Measurements from ENCODE around the gene PHLDA3.
"Not testable (repeated sequence)": the region's sequence is repeated elsewhere in the genome, so short reads cannot be mapped to it uniquely, and the experiment has no call there.

Gene PHLDA3

DNA sequence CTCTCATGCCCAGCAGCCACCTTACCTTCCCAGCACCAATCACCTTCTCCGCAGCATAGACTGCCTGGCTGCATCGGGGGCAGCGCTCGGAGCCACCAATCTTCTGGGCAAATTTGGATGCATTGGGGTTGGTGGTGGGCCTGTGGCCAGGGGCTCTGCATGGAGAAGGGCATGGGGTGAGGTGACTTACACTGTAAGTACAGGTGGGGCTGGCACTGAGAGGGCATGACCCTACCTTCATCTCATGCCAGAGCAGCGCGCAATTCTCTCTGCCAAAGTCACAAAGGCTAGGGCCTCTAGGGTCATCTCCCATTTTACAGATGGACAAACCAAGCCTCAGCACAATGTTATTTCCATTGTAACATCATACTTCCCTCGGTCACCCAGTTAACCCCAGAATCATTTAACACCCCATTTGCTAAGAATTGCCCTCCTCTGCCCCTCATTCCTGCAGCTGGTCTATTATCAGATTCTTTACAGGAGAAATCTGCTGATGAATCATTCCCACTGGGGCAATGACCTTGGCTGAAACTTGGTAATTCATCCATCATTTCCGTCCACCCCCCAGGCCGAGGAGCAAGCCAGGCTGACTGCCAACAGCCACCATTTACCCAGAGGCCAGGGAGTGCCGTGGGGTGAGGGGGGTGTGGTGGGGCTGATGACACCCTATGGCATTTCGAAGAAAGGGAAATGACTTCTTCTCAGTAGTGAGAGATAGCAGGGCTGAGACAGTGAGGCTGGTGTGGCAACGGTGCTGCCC is 20.0 kb upstream of the PHLDA3 start:
- no peak overlapping the region for H2AFZ ChIP-seq (ENCODE audit: low read depth, low read length)
- H3K9me3 ChIP-seq (ENCODE audit: low read length), result no peaks in the 10 kb centered on the region
- no peak overlapping the region for H3K4me3 ChIP-seq (ENCODE audit: low read length)
- no peaks in the 10 kb centered on the region for H3K27me3 ChIP-seq (ENCODE audit: insufficient read depth, low read length)
- no peaks in the 10 kb centered on the region for H3K36me3 ChIP-seq (ENCODE audit: insufficient read depth, low read length)
- H3K4me1 ChIP-seq (ENCODE audit: insufficient read depth, low read length), result no peaks in the 10 kb centered on the region

DNA sequence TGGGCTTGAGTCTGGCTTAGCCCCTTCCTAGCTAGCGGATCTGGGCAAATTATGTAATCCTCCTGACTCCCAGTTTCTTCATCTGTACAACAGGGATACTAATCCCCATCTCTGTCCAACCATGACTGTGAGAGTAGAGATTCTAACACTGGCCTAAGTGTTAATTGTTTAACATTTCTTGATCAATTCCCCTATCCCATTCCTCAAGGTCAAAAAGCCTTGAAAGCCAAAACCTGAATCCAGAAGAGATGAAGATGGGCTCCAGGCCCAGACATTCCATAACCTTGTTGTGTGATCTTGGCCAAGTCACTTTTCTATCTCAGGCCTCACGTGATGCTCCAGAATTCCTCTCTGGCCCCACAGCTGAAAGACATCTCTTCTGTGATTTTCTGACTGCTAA is 18.8 kb upstream of the PHLDA3 start:
- H2AFZ ChIP-seq (ENCODE audit: low read depth, low read length), result no peak overlapping the region
- no peaks in the 10 kb centered on the region for H3K4me1 ChIP-seq (ENCODE audit: insufficient read depth, low read length)

DNA sequence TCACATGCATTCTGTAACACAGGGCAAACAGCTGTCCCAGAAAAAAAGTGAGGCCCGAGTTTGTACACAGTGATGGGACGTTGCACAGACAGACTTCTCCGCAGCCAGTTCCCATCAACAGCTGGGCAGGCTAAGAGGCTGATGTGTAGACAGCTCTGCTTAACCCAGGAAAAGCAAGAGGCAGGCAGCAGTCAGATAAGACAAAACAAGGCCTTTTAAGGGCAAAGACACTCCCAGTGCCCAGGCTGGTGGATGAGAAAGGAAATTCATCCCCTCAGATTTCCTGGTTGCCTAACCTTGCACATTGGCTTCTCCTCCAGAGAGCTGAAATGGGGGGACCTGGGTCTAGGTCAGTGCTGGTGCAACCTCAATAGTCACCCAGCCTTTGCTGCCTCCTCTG is 17.2 kb upstream of the PHLDA3 start:
- Histone ChIP-seq H3K36me3 (ENCODE audit: insufficient read depth, low read length) (no peaks in the 10 kb centered on the region), H3K4me3 (ENCODE audit: low read length) (no peak overlapping the region), H3K4me1 (ENCODE audit: insufficient read depth, low read length) (no peaks in the 10 kb centered on the region), H3K9me3 (ENCODE audit: low read length) (no peaks in the 10 kb centered on the region), H3K27me3 (ENCODE audit: insufficient read depth, low read length) (peaks cover 8% of the 10 kb centered on the region), H2AFZ (ENCODE audit: low read depth, low read length) (no peak overlapping the region)

More for the DNA sequence above, 18.8 kb upstream of the PHLDA3 start:
- H3K9me3 ChIP-seq (ENCODE audit: low read length), result no peaks in the 10 kb centered on the region
- no peaks in the 10 kb centered on the region for H3K27me3 ChIP-seq (ENCODE audit: insufficient read depth, low read length)
- no peaks in the 10 kb centered on the region for H3K36me3 ChIP-seq (ENCODE audit: insufficient read depth, low read length)
- no peak overlapping the region for H3K4me3 ChIP-seq (ENCODE audit: low read length)

DNA sequence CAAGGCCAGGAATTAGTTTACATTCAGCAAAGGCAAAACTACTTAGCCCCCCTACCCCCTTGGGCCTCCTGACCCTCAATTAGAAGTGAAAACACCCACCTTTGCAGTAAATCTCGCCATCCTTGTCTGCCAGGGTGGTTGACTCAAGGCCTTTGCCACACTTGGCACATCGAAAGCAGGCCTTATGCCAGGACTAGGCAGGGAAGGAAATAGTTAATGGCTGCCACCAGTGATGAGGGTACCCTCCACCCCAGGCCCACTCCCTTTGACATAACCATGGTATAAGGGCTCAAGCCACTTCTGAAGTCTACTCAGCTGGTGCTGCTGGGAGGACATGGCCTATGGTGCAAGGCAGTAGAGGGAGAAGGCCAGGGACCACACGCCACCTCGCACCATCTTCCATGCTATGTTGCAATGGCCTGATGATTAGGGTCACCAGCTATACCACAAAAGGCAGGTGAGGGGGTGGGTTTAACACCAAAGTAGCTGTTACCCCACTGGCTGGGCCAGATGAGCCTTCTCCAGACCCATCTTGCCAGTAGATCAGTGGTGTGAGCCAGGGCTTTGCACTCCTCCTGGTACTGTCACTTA is 16.3 kb upstream of the PHLDA3 start:
- no peaks in the 10 kb centered on the region for H3K36me3 ChIP-seq (ENCODE audit: insufficient read depth, low read length)

DNA sequence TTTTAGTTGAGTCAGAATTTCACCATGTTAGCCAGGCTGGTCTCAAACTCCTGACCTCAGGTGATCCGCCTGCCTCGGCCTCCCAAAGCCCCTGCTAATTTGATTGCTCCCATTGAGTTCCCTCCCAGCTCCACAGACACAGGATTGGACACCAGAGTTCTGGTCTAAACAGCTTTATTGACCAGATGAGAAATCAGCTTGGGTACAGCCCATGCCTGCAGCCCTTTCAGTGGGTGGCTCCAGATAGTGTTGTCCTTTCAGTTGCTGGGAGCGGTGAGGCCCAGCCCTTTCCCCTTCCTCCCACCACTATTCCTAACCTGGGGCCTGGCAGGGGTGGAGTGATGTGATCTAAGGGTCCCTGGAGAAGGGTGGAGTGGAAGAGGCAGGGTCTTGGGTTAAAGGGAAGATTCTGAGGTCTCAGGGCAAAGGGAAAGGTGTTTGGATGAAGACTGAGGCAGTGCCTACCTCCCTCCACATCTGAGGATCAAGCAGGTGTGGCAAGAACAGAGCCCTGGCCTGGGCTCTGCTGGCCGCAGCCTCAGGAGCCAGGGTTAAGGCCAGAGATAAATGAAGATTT is 14.5 kb upstream of the PHLDA3 start:
- peaks cover 30% of the 10 kb centered on the region for H3K27me3 ChIP-seq (ENCODE audit: insufficient read depth, low read length)
- no peak overlapping the region for H2AFZ ChIP-seq (ENCODE audit: low read depth, low read length)
- peaks cover 2% of the 10 kb centered on the region for H3K4me1 ChIP-seq (ENCODE audit: insufficient read depth, low read length)
- H3K4me3 ChIP-seq (ENCODE audit: low read length), result no peak overlapping the region
- H3K9me3 ChIP-seq (ENCODE audit: low read length), result no peaks in the 10 kb centered on the region
- no peaks in the 10 kb centered on the region for H3K36me3 ChIP-seq (ENCODE audit: insufficient read depth, low read length)

More for the DNA sequence above, 16.3 kb upstream of the PHLDA3 start:
- Histone ChIP-seq H2AFZ (ENCODE audit: low read depth, low read length) (no peak overlapping the region), H3K27me3 (ENCODE audit: insufficient read depth, low read length) (peaks cover 15% of the 10 kb centered on the region), H3K9me3 (ENCODE audit: low read length) (no peaks in the 10 kb centered on the region), H3K4me3 (ENCODE audit: low read length) (no peak overlapping the region), H3K4me1 (ENCODE audit: insufficient read depth, low read length) (no peaks in the 10 kb centered on the region)

DNA sequence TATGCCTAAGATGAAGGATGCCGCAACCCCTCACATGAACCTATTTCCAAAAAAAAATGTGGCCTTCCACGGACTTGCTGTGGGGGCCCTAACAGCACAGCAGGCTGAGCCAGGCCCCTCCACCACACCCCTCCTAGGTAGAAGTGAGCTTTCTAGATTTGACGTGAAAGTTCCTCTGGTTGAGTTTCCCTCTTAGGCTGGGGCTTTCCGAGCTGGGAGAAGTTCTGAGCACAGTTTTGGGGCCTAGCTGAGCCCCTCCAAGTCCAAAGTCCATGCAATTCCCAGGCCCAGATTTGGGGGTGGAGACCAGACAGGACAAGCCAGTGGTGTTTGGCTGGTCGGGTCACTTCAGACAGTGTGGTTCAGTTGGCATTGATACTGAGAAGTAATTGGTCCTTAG is 13.8 kb upstream of the PHLDA3 start:
- H3K4me1 ChIP-seq (ENCODE audit: insufficient read depth, low read length), result peaks cover 2% of the 10 kb centered on the region
- no peak overlapping the region for H3K4me3 ChIP-seq (ENCODE audit: low read length)
- no peak overlapping the region for H2AFZ ChIP-seq (ENCODE audit: low read depth, low read length)
- H3K9me3 ChIP-seq (ENCODE audit: low read length), result no peaks in the 10 kb centered on the region
- H3K36me3 ChIP-seq (ENCODE audit: insufficient read depth, low read length), result no peaks in the 10 kb centered on the region
- H3K27me3 ChIP-seq (ENCODE audit: insufficient read depth, low read length), result peaks cover 34% of the 10 kb centered on the region

DNA sequence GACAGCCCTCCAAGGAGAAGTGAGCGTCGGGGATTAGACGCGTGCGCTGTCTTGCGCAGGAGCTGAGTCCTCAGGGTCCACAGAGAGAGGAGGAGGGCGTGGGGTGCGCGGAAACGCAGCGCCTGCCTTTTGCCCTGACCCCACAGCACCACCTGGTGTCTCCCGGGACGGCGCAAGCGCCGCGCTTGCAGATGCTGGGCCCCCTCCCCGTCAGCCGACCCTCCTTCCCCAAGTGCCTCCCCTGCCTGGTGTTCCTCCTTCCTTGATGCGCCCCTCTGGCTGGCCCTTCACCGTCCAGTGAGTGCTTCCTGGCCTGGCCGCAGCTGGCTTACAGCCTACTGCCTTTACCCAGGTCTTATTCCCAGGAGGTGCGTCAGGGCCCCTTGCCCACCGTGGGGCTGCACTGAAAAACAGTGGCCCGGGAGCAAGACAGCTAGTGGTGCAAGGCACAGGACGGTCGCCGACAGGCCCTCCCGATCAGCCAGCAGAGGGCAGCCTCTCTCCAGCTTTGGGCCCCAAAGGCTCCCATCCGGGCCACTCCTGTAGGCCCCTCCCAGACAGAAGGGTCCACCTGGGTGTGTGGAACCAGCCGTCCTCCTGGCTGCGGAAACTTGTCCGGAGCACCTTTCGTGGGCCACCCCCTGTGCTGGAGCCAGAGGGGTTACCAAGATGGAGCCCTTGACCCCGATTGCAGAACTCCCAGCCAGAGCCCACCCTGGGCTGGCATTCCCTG is 12.9 kb upstream of the PHLDA3 start:
- H3K4me1 ChIP-seq (ENCODE audit: insufficient read depth, low read length), result peaks cover 2% of the 10 kb centered on the region
- no peak overlapping the region for H3K4me3 ChIP-seq (ENCODE audit: low read length)
- no peaks in the 10 kb centered on the region for H3K36me3 ChIP-seq (ENCODE audit: insufficient read depth, low read length)
- H3K27me3 ChIP-seq (ENCODE audit: insufficient read depth, low read length), result peaks cover 37% of the 10 kb centered on the region
- no peaks in the 10 kb centered on the region for H3K9me3 ChIP-seq (ENCODE audit: low read length)
- H2AFZ ChIP-seq (ENCODE audit: low read depth, low read length), result no peak overlapping the region

DNA sequence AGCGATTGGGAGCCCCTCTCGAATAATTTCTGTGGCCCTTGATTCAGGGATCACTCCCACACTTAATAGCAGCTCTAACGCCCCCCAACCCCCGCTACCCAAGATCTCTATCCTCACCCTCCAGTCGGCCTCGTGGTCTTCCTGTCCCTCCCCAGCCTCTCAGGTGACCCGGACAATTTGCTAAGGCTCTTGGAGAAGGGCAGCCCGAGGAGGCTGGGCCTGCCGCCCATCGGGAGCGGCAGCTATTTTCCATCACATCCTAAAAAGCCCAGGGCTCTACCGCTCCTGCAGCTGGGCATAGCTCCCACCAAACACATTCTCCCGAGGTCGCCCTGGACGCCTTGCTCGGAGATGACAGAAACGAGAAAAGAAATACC is 12.0 kb upstream of the PHLDA3 start:
- no peaks in the 10 kb centered on the region for H3K9me3 ChIP-seq (ENCODE audit: low read length)
- no peak overlapping the region for H3K4me3 ChIP-seq (ENCODE audit: low read length)
- no peaks in the 10 kb centered on the region for H3K36me3 ChIP-seq (ENCODE audit: insufficient read depth, low read length)
- no peak overlapping the region for H2AFZ ChIP-seq (ENCODE audit: low read depth, low read length)
- H3K4me1 ChIP-seq (ENCODE audit: insufficient read depth, low read length), result peaks cover 7% of the 10 kb centered on the region
- H3K27me3 ChIP-seq (ENCODE audit: insufficient read depth, low read length), result peaks cover 42% of the 10 kb centered on the region

DNA sequence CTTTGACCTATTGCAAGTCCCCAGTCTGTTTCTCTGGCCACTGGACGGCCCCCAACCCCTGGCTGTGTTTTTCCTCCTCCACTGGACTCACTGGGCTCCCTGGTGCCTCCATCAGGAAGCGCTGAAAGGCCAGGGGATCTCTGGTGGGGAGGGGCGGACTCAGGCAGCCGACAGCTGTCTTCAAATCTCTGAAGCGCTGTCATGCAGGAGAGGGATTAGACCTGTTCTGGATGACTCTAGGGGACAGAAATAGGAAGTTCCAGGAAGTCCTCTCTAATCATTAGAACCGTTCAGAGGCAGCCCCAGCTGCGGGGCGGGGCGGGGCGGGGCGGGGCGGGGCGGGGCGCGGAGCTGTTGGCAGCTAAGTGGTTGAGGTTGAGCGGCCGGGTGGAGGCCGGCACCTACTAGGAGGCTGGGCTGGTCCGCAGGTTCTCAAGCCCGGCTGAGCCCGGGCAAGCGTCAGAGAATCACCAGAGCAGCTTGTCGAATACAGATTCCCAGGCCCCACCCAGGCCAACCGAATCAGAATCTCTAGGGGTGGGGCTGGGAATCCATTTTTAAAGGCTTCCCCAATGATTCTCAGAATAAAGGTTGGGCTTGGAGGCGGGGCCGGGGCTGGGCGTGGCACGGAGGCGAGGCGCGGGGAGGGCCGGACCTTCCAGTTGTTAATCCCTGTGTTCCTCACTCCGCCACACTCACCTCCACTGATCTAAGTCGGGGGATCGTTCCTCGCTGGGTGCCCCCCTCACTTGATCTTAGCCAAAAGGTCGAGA is 11.4 kb upstream of the PHLDA3 start:
- Histone ChIP-seq H2AFZ (ENCODE audit: low read depth, low read length) (no peak overlapping the region), H3K4me3 (ENCODE audit: low read length) (no peak overlapping the region), H3K27me3 (ENCODE audit: insufficient read depth, low read length) (peaks cover 42% of the 10 kb centered on the region)

DNA sequence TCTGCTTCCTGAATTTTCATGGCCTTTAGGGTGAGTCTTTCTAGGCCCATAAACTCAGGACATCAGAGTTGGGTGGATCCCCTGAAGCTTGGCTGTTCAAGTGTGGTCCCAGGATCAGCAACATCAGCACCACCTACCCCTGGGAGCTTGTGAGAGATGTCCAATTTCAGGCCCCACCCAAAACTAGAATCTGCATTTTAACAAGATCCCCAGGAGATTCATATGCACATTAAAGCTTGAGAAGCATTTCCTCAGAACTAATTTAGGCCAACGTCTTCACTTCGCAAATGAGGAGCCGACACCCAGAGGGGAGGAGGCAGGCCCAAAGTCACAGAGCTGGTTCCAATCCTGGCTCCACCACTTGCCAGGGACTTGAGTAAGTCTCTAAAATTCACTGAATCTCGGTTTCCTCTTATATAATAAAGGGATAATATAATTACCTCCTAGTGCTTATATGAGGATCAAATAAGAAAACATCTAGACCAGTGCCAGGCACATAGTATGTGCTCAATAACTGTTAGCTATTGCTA is 10.3 kb upstream of the PHLDA3 start:
- Histone ChIP-seq H3K9me3 (ENCODE audit: low read length) (no peaks in the 10 kb centered on the region), H2AFZ (ENCODE audit: low read depth, low read length) (no peak overlapping the region), H3K36me3 (ENCODE audit: insufficient read depth, low read length) (no peaks in the 10 kb centered on the region), H3K4me3 (ENCODE audit: low read length) (no peak overlapping the region), H3K27me3 (ENCODE audit: insufficient read depth, low read length) (peaks cover 42% of the 10 kb centered on the region), H3K4me1 (ENCODE audit: insufficient read depth, low read length) (peaks cover 7% of the 10 kb centered on the region)

More for the DNA sequence above, 11.4 kb upstream of the PHLDA3 start:
- Histone ChIP-seq H3K4me1 (ENCODE audit: insufficient read depth, low read length) (peaks cover 7% of the 10 kb centered on the region), H3K36me3 (ENCODE audit: insufficient read depth, low read length) (no peaks in the 10 kb centered on the region), H3K9me3 (ENCODE audit: low read length) (no peaks in the 10 kb centered on the region)

DNA sequence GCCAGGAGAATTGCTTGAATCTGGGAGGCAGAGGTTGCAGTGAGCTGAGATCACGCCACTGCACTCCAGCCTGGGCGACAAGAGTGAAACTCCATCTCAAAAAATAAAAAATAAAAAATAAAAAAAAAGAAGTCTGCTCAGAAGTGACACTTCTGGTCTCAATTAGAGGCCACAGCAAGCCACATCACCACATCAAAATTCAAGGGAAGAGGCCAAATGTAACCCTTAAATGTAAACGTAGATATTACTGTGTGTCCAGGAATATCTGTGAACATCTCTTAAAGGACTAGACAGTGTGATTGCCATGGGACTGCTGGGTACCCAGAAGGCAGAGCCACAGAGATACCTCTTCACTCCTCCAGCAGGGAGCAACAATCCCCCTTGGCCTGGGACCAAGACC is 9.7 kb upstream of the PHLDA3 start:
- H3K4me1 ChIP-seq (ENCODE audit: insufficient read depth, low read length); H3K4me3 ChIP-seq (ENCODE audit: low read length); H3K36me3 ChIP-seq (ENCODE audit: insufficient read depth, low read length); H2AFZ ChIP-seq (ENCODE audit: low read depth, low read length); H3K9me3 ChIP-seq (ENCODE audit: low read length): not testable (repeated sequence)
- peaks cover 42% of the 10 kb centered on the region for H3K27me3 ChIP-seq (ENCODE audit: insufficient read depth, low read length)

DNA sequence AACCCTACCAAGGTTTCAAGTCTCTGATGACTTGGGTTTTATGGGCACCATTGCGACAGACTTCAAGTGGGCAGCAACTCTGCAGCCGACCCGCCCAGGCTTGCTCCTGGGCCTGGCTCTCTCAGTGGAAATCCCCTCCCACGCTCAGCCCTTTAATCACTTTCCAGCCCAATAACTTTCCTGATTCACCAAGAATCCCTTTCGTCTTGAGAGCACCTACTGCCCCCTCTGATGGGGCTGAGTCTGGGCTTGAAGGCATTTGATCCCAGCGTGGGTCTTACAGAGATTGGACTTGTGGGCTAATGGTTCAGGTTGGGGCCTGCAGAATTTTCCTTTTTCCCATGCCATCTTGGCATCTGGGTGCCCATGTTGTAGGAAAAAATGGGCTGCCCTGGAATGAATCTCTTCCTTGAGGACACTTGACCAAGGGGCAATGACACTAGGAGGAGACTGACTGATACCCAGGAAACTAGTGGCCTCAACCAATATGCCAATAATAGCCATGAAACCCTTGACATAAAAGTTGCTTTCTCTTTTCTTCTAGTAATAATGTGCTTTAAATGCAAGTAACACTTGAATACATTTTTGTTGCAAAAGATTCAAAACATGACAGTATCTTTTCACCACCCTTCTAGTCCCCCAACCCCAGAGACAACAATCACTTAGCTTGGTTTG is 7.8 kb upstream of the PHLDA3 start:
- peaks cover 7% of the 10 kb centered on the region for H3K4me1 ChIP-seq (ENCODE audit: insufficient read depth, low read length)
- peaks cover 41% of the 10 kb centered on the region for H3K27me3 ChIP-seq (ENCODE audit: insufficient read depth, low read length)
- no peaks in the 10 kb centered on the region for H3K9me3 ChIP-seq (ENCODE audit: low read length)
- no peak overlapping the region for H3K4me3 ChIP-seq (ENCODE audit: low read length)
- no peaks in the 10 kb centered on the region for H3K36me3 ChIP-seq (ENCODE audit: insufficient read depth, low read length)
- H2AFZ ChIP-seq (ENCODE audit: low read depth, low read length), result no peak overlapping the region

All from neuron (in vitro differentiated cells).